ENCODE data around the gene BGLAP. TPM values are rescaled to one million over a fixed set of nuclear protein-coding genes. Genes with fewer than 3 reads are reported as not detected.

Gene BGLAP
- total RNA-seq, 2 donors from 2014 or later = 1.2 to 2.2 TPM

DNA sequence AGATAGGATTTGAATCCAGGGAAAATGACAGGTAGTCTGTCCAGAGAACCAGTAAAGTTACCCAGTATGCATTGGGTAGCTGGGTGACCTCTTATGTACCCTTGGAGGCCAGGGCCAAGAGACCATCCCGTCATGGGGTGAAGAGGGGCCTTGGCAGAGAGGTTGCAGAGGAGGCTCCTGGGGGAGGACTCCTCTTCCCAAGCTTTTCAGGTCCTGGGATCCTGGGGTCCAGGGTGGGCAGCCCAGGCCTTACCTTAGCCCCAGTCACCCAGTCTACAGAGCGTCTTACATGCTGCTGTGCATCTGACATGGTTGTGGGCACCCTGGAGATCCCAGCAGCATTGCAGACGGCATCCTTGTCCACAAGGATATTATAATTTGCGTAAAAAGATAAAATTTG is 15.2 kb upstream of the BGLAP start:
- Histone ChIP-seq H3K27ac (no peak overlapping the region), H3K4me3 (no peak overlapping the region), H3K36me3 (no peaks in the 10 kb centered on the region), H3K4me1 (no peaks in the 10 kb centered on the region), H3K27me3 (no peaks in the 10 kb centered on the region), H3K9me3 (no peaks in the 10 kb centered on the region), H3K9ac (ENCODE audit: low read depth in 2 of 2, low read length in 2 of 2) (no peak overlapping the region)
- TF ChIP-seq, protein P1, sequence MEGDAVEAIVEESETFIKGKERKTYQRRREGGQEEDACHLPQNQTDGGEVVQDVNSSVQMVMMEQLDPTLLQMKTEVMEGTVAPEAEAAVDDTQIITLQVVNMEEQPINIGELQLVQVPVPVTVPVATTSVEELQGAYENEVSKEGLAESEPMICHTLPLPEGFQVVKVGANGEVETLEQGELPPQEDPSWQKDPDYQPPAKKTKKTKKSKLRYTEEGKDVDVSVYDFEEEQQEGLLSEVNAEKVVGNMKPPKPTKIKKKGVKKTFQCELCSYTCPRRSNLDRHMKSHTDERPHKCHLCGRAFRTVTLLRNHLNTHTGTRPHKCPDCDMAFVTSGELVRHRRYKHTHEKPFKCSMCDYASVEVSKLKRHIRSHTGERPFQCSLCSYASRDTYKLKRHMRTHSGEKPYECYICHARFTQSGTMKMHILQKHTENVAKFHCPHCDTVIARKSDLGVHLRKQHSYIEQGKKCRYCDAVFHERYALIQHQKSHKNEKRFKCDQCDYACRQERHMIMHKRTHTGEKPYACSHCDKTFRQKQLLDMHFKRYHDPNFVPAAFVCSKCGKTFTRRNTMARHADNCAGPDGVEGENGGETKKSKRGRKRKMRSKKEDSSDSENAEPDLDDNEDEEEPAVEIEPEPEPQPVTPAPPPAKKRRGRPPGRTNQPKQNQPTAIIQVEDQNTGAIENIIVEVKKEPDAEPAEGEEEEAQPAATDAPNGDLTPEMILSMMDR (IDR thresholded peaks at IDR 0.05) = no peak
- DNase-seq = no peak
- intact Hi-C loops (cut with DNase I) = no loop called here

DNA sequence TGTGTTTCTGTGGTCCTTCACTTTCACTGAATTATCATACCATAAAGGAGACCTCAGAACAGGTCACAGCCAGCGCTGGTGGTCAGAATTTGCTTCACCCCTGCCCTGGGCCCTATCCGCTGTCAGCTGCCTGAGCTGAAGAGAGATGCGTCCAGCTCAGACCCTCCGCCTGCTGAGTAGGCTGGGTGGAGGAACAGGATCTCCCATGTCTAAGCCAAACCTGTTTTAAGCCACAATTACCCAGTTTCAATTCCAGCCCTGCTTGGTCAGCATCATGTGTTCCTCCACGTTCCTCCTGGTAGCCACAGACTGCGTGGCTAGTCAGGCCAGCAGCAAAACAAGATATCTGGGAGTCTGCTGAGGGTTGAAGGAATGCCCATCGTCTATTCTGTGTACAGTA is 13.5 kb upstream of the BGLAP start:
- no peak overlapping the region for H3K9ac ChIP-seq (ENCODE audit: low read depth in 2 of 2, low read length in 2 of 2)
- no peak for DNase-seq
- H3K9me3 ChIP-seq = no peaks in the 10 kb centered on the region
- intact Hi-C loops (cut with DNase I) = no loop called here
- no peak overlapping the region for H3K4me3 ChIP-seq
- no peak overlapping the region for H3K27ac ChIP-seq
- H3K36me3 ChIP-seq = no peaks in the 10 kb centered on the region
- TF ChIP-seq, protein P1 (IDR thresholded peaks at IDR 0.05) = no peak
- H3K27me3 ChIP-seq = no peaks in the 10 kb centered on the region
- no peaks in the 10 kb centered on the region for H3K4me1 ChIP-seq

DNA sequence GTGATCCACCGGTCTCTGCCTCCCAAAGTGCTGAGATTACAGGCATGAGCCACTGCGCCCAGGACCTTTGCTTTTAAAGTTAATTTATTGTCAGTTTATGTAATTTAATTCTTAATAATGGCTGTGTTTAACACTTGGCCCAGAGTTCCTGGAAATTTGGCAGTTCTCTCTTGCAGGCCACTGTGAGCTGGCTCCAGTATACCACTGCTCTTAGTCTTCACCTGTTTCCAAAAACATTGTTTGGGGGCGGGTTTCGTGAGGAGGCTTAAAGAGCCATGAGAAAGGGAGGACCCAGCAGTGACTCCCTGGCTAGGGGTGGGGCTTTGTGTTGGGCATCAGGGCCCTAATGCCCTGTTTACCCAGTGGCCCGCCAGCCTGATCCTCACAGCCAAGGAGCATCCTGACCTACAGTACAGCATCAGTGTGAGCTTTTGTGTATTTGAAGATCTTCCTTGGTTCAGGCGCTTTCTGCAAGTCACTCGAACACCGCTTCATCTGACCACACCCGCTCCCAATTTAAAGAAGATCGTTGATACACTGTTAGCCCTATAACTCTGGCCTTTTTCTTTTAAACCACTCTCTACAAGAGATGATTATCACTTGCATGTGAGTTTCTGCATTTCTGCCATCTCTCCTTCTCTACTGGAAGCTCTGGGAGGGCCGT is 12.0 kb upstream of the BGLAP start:
- H3K9me3 ChIP-seq = no peaks in the 10 kb centered on the region
- H3K4me3 ChIP-seq = no peak overlapping the region
- no peaks in the 10 kb centered on the region for H3K4me1 ChIP-seq
- no peaks in the 10 kb centered on the region for H3K27me3 ChIP-seq
- no peak for DNase-seq
- no peak overlapping the region for H3K9ac ChIP-seq (ENCODE audit: low read depth in 2 of 2, low read length in 2 of 2)
- no peaks in the 10 kb centered on the region for H3K36me3 ChIP-seq
- no peak overlapping the region for H3K27ac ChIP-seq
- intact Hi-C loops (cut with DNase I) = no loop called here
- TF ChIP-seq, protein P1 (IDR thresholded peaks at IDR 0.05) = no peak

DNA sequence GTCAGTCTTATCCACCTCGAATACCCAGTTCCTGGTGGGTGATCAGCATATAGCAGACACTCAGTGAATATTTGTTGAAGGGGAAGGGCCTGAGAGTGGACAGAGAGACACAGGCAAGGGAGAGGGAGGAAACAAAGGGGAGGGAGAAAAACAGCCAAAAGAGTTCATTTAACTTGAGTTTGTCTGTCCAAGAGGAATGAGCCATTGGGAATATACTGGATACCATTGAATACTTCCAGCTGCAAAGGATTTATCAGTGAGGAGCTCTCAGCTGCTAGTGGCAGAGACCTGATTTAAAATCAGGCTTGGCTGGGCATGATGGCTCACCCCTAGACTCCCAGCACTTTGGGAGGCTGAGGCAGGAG is 11.5 kb upstream of the BGLAP start:
- Histone ChIP-seq H3K9ac (ENCODE audit: low read depth in 2 of 2, low read length in 2 of 2) (no peak overlapping the region), H3K27ac (no peak overlapping the region), H3K4me1 (no peaks in the 10 kb centered on the region), H3K9me3 (no peaks in the 10 kb centered on the region), H3K4me3 (no peak overlapping the region), H3K27me3 (no peaks in the 10 kb centered on the region), H3K36me3 (no peaks in the 10 kb centered on the region)
- intact Hi-C loops (cut with DNase I) = no loop called here
- TF ChIP-seq, protein P1 (IDR thresholded peaks at IDR 0.05) = no peak
- no peak for DNase-seq

DNA sequence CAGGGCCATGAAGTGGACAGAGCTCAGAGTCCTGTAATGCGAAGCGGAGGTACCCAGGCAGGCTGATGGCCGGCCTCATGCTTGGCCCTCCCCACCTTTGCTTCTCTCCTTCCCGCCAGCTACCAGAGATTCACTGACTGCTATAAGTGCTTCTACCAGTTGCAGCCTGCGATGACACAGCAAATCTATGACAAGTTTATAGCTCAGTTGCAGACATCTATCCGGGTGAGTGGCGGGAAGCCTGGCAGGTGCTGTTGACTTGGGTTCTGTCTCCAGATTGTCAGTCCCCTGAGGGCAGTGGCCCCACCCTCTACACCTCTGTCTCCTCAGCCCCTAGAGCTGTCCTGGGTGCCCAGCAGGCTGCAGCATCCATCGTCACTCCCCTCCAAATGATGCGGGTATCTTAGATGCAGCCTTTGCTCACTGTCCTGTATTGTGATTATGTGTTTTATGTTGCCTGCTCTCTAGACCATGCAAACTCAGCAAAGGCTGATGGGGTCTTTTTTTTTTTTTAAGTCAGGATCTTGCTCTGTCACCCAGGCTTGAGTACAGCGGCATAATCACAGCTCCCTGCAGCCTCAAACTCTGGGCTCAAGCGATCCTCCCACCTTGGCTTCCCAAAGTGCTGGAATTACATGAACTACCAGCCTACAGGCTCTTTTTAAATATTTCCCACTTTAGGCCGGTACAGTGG is 9.6 kb upstream of the BGLAP start:
- intact Hi-C loops (cut with DNase I) = no loop called here
- Histone ChIP-seq H3K9ac (ENCODE audit: low read depth in 2 of 2, low read length in 2 of 2) (no peak overlapping the region), H3K27ac (no peak overlapping the region), H3K4me1 (no peaks in the 10 kb centered on the region), H3K36me3 (no peaks in the 10 kb centered on the region), H3K9me3 (no peaks in the 10 kb centered on the region), H3K4me3 (no peak overlapping the region), H3K27me3 (no peaks in the 10 kb centered on the region)
- DNase-seq = no peak
- TF ChIP-seq, protein P1 (IDR thresholded peaks at IDR 0.05) = no peak

Data from colonic mucosa (tissue), 4 donors.